Mesendoderm (in vitro differentiated cells): ENCODE measurements around the gene ADAMTS13.

ENCODE experiments used
- DNase-seq: peaks from one replicate; pipeline ENCODE4 v3.0.0; 2013
- H2AK5ac ChIP-seq: 2 replicates; pipeline ENCODE4 v1.6.1; 2013; ENCODE audit warnings: low read length, inconsistent platforms
- H2BK120ac ChIP-seq: 2 replicates; pipeline ENCODE4 v1.6.1; 2013; ENCODE audit warnings: low read depth, mild to moderate bottlenecking, low read length, moderate library complexity, mixed read lengths
- H2BK15ac ChIP-seq: replicated peaks from 2 replicates; pipeline ENCODE4 v1.6.1; 2013; ENCODE audit warnings: low read depth, mild to moderate bottlenecking, moderate library complexity
- H2BK5ac ChIP-seq: 2 replicates; pipeline ENCODE4 v1.6.1; 2013; ENCODE audit warnings: low read length, inconsistent platforms
- H3K18ac ChIP-seq: 2 replicates; pipeline ENCODE4 v1.6.1; 2013; ENCODE audit warnings: mild to moderate bottlenecking, low read length, mixed read lengths
- H3K23ac ChIP-seq: one replicate; pipeline ENCODE4 v1.6.1; 2013; ENCODE audit warnings: low read length
- H3K27ac ChIP-seq: 2 replicates; pipeline ENCODE4 v1.5.1; 2013; ENCODE audit warnings: low read depth, mild to moderate bottlenecking, inconsistent platforms, low read length, moderate library complexity
- H3K27me3 ChIP-seq: 2 replicates; pipeline ENCODE4 v1.6.1; 2013; ENCODE audit warnings: low read length, control low read depth, mild to moderate bottlenecking, inconsistent platforms; ENCODE audit not compliant: insufficient read depth, poor library complexity
- H3K36me3 ChIP-seq: 2 replicates; pipeline ENCODE4 v1.6.1; 2013; ENCODE audit warnings: low read length, inconsistent platforms; ENCODE audit not compliant: control insufficient read depth, insufficient read depth
- H3K4ac ChIP-seq: one replicate; pipeline ENCODE4 v1.6.1; 2013; ENCODE audit warnings: low read depth, mild to moderate bottlenecking, low read length, moderate library complexity
- H3K4me1 ChIP-seq: 2 replicates; pipeline ENCODE4 v1.6.1; 2013; ENCODE audit warnings: low read depth, low read length, inconsistent platforms; ENCODE audit not compliant: control insufficient read depth
- H3K4me2 ChIP-seq: 2 replicates; pipeline ENCODE4 v1.6.1; 2013; ENCODE audit warnings: low read length
- H3K4me3 ChIP-seq: 2 replicates; pipeline ENCODE4 v1.5.1; 2013; ENCODE audit warnings: mild to moderate bottlenecking, low read length
- H3K56ac ChIP-seq: one replicate; pipeline ENCODE4 v1.6.1; 2013; ENCODE audit warnings: low read length
- H3K79me1 ChIP-seq: 2 replicates; pipeline ENCODE4 v1.6.1; 2013; ENCODE audit warnings: low read length, inconsistent platforms
- H3K79me2 ChIP-seq: 2 replicates; pipeline ENCODE4 v1.6.1; 2013; ENCODE audit warnings: mild to moderate bottlenecking, low read length; ENCODE audit not compliant: control insufficient read depth, insufficient read depth
- H3K9ac ChIP-seq: 2 replicates; pipeline ENCODE4 v1.6.1; 2013; ENCODE audit warnings: low read length, inconsistent platforms
- H4K5ac ChIP-seq: one replicate; pipeline ENCODE4 v1.6.1; 2013; ENCODE audit warnings: low read length
- H4K8ac ChIP-seq: one replicate; pipeline ENCODE4 v1.6.1; 2013; ENCODE audit warnings: low read depth, mild to moderate bottlenecking, control low read depth, low read length, moderate library complexity
- WGBS: extraction: QIAGEN DNeasy Blood & Tissue Kit; methylation state at CpG from one replicate; pipeline ENCODE4 v1.1.7; 2013; ENCODE audit warnings: low lambda C conversion rate, missing lambda C conversion rate; ENCODE audit not compliant: insufficient coverage; ENCODE audit errors: extremely low coverage; 5-methylcytosine and 5-hydroxymethylcytosine counted together

ADAMTS13 gene

DNA sequence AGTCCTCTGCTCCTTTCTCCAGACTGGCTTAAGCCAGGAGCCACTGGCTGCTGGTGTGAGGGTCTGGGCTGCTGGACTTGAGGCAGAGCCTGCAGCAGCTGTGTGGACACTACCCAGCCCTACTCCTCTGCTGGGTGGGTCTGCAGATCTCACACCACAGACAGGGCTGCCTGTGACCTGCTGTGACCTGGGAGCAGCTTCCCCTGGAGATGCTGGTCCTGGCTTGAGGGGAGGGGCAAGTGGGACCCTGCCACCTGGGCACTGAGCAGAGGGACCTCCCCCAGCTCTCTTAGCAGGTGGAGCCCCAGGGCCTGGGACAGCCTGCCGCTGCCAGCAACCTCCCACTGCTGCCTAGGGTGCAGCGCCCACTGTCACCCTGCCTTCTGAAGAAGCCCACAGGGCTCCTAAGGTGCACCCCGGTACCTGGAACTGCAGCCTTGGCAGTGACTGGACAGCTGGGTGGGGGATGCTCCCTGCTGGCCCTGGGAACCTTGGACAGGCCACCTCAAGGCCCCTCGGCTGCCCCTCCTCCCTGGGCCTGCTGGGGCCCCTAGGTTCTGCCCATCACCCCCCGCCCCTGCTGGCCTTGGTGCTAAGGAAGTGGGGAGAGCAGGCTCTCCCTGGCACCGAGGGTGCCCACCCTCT lies 46.7 kb downstream of the ADAMTS13 start:
- Histone ChIP-seq H3K4ac (no peak overlapping the region), H3K4me3 (no peak overlapping the region), H3K4me2 (no peak overlapping the region), H3K79me2 (no peaks in the 10 kb centered on the region), H2BK120ac (no peak overlapping the region), H3K18ac (no peak overlapping the region), H4K8ac (no peak overlapping the region), H2BK15ac (no peak overlapping the region), H2BK5ac (no peak overlapping the region), H3K36me3 (no peaks in the 10 kb centered on the region), H3K27ac (no peak overlapping the region), H3K79me1 (no peaks in the 10 kb centered on the region), H3K23ac (no peak overlapping the region), H4K5ac (no peak overlapping the region), H3K4me1 (no peaks in the 10 kb centered on the region), H2AK5ac (no peak overlapping the region), H3K56ac (no peak overlapping the region), H3K27me3 (no peaks in the 10 kb centered on the region), H3K9ac (no peak overlapping the region)
- no CpG with 5 or more reads among the region's 6 CpGs for WGBS
- DNase-seq: no peak

DNA sequence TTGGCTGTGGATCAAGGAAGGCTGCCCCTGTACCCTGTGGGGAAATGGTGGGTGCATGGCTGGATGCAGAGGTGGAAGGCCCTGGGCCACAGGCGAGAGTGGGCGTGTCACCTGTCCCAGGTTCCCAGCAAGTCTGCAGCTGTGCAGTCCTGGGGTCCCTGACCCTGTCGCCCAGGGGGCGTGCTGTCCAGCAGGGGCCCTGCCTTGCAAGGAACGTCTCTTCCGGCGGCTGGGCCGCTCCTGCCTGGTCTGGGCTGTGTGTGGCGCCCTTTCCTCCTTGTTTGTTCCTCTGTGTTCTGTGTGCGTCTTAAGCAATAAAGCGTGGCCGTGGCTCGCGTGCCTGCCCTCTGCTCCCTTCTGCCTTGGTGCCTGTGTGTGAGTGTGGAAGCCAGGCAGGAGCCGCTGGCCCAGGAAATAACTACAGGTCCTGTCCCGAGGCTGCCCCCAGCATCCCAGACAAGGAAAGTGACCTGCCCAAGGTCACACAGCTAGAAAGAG lies 48.3 kb downstream of the ADAMTS13 start:
- H3K4ac ChIP-seq: no peak overlapping the region
- no peak overlapping the region for H3K27ac ChIP-seq
- H3K9ac ChIP-seq: no peak overlapping the region
- H2BK120ac ChIP-seq: no peak overlapping the region
- no peak overlapping the region for H4K8ac ChIP-seq
- no peak overlapping the region for H2BK5ac ChIP-seq
- H3K23ac ChIP-seq: no peak overlapping the region
- H3K4me1 ChIP-seq: no peaks in the 10 kb centered on the region
- no peak overlapping the region for H2AK5ac ChIP-seq
- no peak overlapping the region for H3K4me3 ChIP-seq
- H3K4me2 ChIP-seq: no peak overlapping the region
- H2BK15ac ChIP-seq: no peak overlapping the region
- H3K79me2 ChIP-seq: no peaks in the 10 kb centered on the region
- no peak overlapping the region for H3K18ac ChIP-seq
- H3K56ac ChIP-seq: no peak overlapping the region
- WGBS: no CpG with 5 or more reads among the region's 16 CpGs
- no peaks in the 10 kb centered on the region for H3K79me1 ChIP-seq
- no peak for DNase-seq
- no peaks in the 10 kb centered on the region for H3K27me3 ChIP-seq
- no peak overlapping the region for H4K5ac ChIP-seq
- no peaks in the 10 kb centered on the region for H3K36me3 ChIP-seq

DNA sequence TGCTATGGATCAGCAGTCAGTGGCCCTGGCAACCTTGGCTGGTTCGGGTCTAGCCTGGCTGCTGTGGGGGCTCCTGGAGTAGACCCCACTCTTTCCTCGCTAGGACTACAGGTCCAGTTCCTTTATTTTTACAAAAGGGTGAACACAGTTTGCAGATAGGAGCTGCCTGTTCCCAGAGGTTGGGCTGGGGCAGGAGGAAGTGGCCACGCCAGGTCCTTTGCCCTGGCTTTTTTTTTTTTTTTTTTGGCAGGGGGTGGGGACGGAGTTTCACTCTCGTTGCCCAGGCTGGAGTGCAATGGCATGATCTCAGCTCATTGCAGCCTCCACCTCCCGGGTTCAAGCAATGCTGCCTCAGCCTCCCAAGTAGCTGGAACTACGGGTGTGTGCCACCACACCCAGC lies 48.8 kb downstream of the ADAMTS13 start:
- Histone ChIP-seq H3K4ac (no peak overlapping the region), H2BK15ac (no peak overlapping the region), H2AK5ac (no peak overlapping the region), H3K4me2 (no peak overlapping the region), H4K5ac (no peak overlapping the region), H2BK5ac (no peak overlapping the region), H4K8ac (no peak overlapping the region), H3K18ac (no peak overlapping the region), H3K79me1 (no peaks in the 10 kb centered on the region), H3K4me1 (no peaks in the 10 kb centered on the region), H3K79me2 (no peaks in the 10 kb centered on the region), H3K36me3 (no peaks in the 10 kb centered on the region), H2BK120ac (no peak overlapping the region), H3K56ac (no peak overlapping the region), H3K27ac (no peak overlapping the region), H3K4me3 (no peak overlapping the region), H3K9ac (no peak overlapping the region), H3K27me3 (no peaks in the 10 kb centered on the region), H3K23ac (no peak overlapping the region)
- no CpG with 5 or more reads among the region's 7 CpGs for WGBS
- no peak for DNase-seq

DNA sequence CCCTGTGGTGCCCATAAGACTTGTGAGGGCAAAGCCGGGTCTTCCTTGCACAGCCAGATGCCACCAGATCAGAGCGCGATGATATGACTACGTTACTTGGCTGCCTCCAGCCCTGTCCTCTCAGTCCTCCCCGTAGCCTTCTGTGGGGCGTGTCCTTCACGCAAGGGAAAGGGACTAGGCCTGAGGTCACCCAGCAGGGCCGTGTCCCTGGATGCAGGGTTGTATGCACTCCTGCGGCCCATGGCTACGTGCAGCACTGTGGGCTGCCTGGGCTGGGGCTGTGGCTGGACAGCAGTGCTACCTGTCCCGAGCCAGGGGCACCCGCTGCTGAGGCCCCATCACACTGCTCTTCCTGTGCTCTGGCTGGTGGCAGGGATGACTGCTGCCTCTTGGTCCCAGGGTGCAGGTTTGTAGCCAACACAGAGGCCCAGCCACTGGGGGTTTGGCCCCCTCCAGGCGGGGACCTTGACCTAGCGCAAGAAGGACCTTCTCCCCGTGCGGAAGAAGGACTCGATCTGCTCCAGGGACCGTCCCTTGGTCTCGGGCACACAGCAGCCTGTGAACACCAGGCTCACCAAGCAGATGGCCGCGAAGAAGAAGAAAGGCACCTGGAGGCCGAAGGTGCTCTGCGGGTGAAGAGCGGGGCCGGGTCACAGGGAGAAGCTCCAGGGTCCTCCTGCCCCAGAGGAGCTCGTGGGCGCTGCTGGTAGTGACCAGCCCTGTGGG lies 49.5 kb downstream of the ADAMTS13 start:
- H3K4me2 ChIP-seq: no peak overlapping the region
- no peak overlapping the region for H4K8ac ChIP-seq
- H3K79me1 ChIP-seq: no peaks in the 10 kb centered on the region
- H3K27me3 ChIP-seq: no peaks in the 10 kb centered on the region
- H3K4me1 ChIP-seq: no peaks in the 10 kb centered on the region
- H3K18ac ChIP-seq: no peak overlapping the region
- DNase-seq: no peak
- no peak overlapping the region for H3K4ac ChIP-seq
- WGBS: no CpG with 5 or more reads among the region's 27 CpGs
- H2BK15ac ChIP-seq: no peak overlapping the region
- no peaks in the 10 kb centered on the region for H3K79me2 ChIP-seq
- H3K36me3 ChIP-seq: peaks cover 1% of the 10 kb centered on the region
- no peak overlapping the region for H3K9ac ChIP-seq
- no peak overlapping the region for H3K23ac ChIP-seq
- H2AK5ac ChIP-seq: no peak overlapping the region
- no peak overlapping the region for H3K56ac ChIP-seq
- H3K27ac ChIP-seq: no peak overlapping the region
- H4K5ac ChIP-seq: no peak overlapping the region
- no peak overlapping the region for H3K4me3 ChIP-seq
- H2BK120ac ChIP-seq: no peak overlapping the region
- H2BK5ac ChIP-seq: no peak overlapping the region

DNA sequence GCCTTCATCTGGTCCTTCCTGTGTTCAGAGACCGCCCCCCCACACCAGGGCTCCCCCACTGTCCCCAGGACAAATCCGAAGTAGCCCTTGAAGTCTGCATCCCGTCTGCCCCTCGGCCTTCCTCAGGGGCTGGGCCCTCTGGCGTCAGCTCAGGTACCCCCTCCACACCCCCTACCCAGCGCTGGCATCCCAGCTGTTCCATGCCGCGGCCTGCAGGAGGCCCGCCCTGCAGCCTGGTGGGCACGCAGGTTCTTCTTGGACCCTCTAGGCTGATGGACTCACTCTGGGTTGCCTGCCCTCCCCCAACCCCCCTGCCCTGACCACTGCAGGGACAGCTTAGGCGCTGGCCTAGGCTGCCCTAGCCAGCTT lies 50.1 kb downstream of the ADAMTS13 start:
- no peak overlapping the region for H3K4ac ChIP-seq
- no peak overlapping the region for H2BK5ac ChIP-seq
- H3K4me1 ChIP-seq: no peaks in the 10 kb centered on the region
- no peaks in the 10 kb centered on the region for H3K79me1 ChIP-seq
- H3K23ac ChIP-seq: no peak overlapping the region
- H3K9ac ChIP-seq: no peak overlapping the region
- H3K4me2 ChIP-seq: no peak overlapping the region
- no peaks in the 10 kb centered on the region for H3K79me2 ChIP-seq
- no peak overlapping the region for H2BK15ac ChIP-seq
- H3K18ac ChIP-seq: no peak overlapping the region
- H3K36me3 ChIP-seq: peaks cover 1% of the 10 kb centered on the region
- H3K27me3 ChIP-seq: no peaks in the 10 kb centered on the region
- WGBS: no CpG with 5 or more reads among the region's 11 CpGs
- H3K4me3 ChIP-seq: no peak overlapping the region
- H2AK5ac ChIP-seq: no peak overlapping the region
- no peak overlapping the region for H2BK120ac ChIP-seq
- no peak overlapping the region for H3K27ac ChIP-seq
- no peak overlapping the region for H3K56ac ChIP-seq
- no peak for DNase-seq
- no peak overlapping the region for H4K5ac ChIP-seq
- no peak overlapping the region for H4K8ac ChIP-seq
